ENCODE data around the gene MYL2. TPM values are rescaled to one million over a fixed set of nuclear protein-coding genes. Genes with fewer than 3 reads are reported as not detected.

MYL2 gene
- total RNA-seq, 1 donor from 2014 or later, result 140 TPM

GRCh38 chr12:110906516-110906915 lies 13.9 kb downstream of the MYL2 start:
- H3K4me1 ChIP-seq (ENCODE audit: control insufficient read depth in 3 of 3, insufficient read depth in 3 of 3, low read length in 3 of 3), result peaks cover 0 to 23% (median 0%) of the 10 kb centered on the region in 3 donors
- H3K27ac ChIP-seq (ENCODE audit: low read depth, low read length), result no peak overlapping the region
- no peak overlapping the region for H3K9ac ChIP-seq (ENCODE audit: low read depth in 1 of 3, low read length in 3 of 3)

GRCh38 chr12:110906083-110906482 lies 14.3 kb downstream of the MYL2 start:
- H3K4me3 ChIP-seq (ENCODE audit: low read length in 3 of 3), result no peak overlapping the region
- no peaks in the 10 kb centered on the region for H3K9me3 ChIP-seq (ENCODE audit: control insufficient read depth in 3 of 3, low read length in 3 of 3)
- peaks cover 2 to 9% (median 8%) of the 10 kb centered on the region in 3 donors for H3K36me3 ChIP-seq (ENCODE audit: control insufficient read depth in 3 of 3, insufficient read depth in 3 of 3, low read length in 3 of 3)
- no peak overlapping the region for H3K27ac ChIP-seq (ENCODE audit: low read depth, low read length)
- peaks cover 0 to 23% (median 0%) of the 10 kb centered on the region in 3 donors for H3K4me1 ChIP-seq (ENCODE audit: control insufficient read depth in 3 of 3, insufficient read depth in 3 of 3, low read length in 3 of 3)
- no peak overlapping the region for H3K9ac ChIP-seq (ENCODE audit: low read depth in 1 of 3, low read length in 3 of 3)
- no peaks in the 10 kb centered on the region for H3K27me3 ChIP-seq (ENCODE audit: control insufficient read depth in 3 of 3, insufficient read depth in 3 of 3, low read length in 3 of 3)

More at GRCh38 chr12:110906516-110906915, 13.9 kb downstream of the MYL2 start:
- H3K36me3 ChIP-seq (ENCODE audit: control insufficient read depth in 3 of 3, insufficient read depth in 3 of 3, low read length in 3 of 3), result peaks cover 2 to 13% (median 8%) of the 10 kb centered on the region in 3 donors
- H3K4me3 ChIP-seq (ENCODE audit: low read length in 3 of 3), result no peak overlapping the region
- H3K9me3 ChIP-seq (ENCODE audit: control insufficient read depth in 3 of 3, low read length in 3 of 3), result no peaks in the 10 kb centered on the region
- H3K27me3 ChIP-seq (ENCODE audit: control insufficient read depth in 3 of 3, insufficient read depth in 3 of 3, low read length in 3 of 3), result no peaks in the 10 kb centered on the region

- Histone ChIP-seq H3K9me3 (ENCODE audit: control insufficient read depth in 3 of 3, low read length in 3 of 3) (no peaks in the 10 kb centered on the region), H3K9ac (ENCODE audit: low read depth in 1 of 3, low read length in 3 of 3) (no peak overlapping the region), H3K4me3 (ENCODE audit: low read length in 3 of 3) (no peak overlapping the region), H3K4me1 (ENCODE audit: control insufficient read depth in 3 of 3, insufficient read depth in 3 of 3, low read length in 3 of 3) (peaks cover 0 to 18% (median 0%) of the 10 kb centered on the region in 3 donors), H3K36me3 (ENCODE audit: control insufficient read depth in 3 of 3, insufficient read depth in 3 of 3, low read length in 3 of 3) (no peaks in the 10 kb centered on the region), H3K27ac (ENCODE audit: low read depth, low read length) (no peak overlapping the region), H3K27me3 (ENCODE audit: control insufficient read depth in 3 of 3, insufficient read depth in 3 of 3, low read length in 3 of 3) (no peaks in the 10 kb centered on the region)
Measured at GRCh38 chr12:110903511-110903910, 16.9 kb downstream of the MYL2 start.

GRCh38 chr12:110901401-110901800 lies 19.0 kb downstream of the MYL2 start:
- Histone ChIP-seq H3K4me3 (ENCODE audit: low read length in 3 of 3) (no peak overlapping the region), H3K27me3 (ENCODE audit: control insufficient read depth in 3 of 3, insufficient read depth in 3 of 3, low read length in 3 of 3) (no peaks in the 10 kb centered on the region), H3K4me1 (ENCODE audit: control insufficient read depth in 3 of 3, insufficient read depth in 3 of 3, low read length in 3 of 3) (peaks cover 0 to under 1% (median 0%) of the 10 kb centered on the region in 3 donors), H3K9ac (ENCODE audit: low read depth in 1 of 3, low read length in 3 of 3) (no peak overlapping the region), H3K9me3 (ENCODE audit: control insufficient read depth in 3 of 3, low read length in 3 of 3) (no peaks in the 10 kb centered on the region), H3K36me3 (ENCODE audit: control insufficient read depth in 3 of 3, insufficient read depth in 3 of 3, low read length in 3 of 3) (no peaks in the 10 kb centered on the region), H3K27ac (ENCODE audit: low read depth, low read length) (no peak overlapping the region)

GRCh38 chr12:110896559-110896958 lies 23.8 kb downstream of the MYL2 start:
- Histone ChIP-seq H3K4me3 (ENCODE audit: low read length in 3 of 3) (no peak overlapping the region), H3K27ac (ENCODE audit: low read depth, low read length) (no peak overlapping the region), H3K4me1 (ENCODE audit: control insufficient read depth in 3 of 3, insufficient read depth in 3 of 3, low read length in 3 of 3) (peaks cover 0 to 8% (median 6%) of the 10 kb centered on the region in 3 donors), H3K36me3 (ENCODE audit: control insufficient read depth in 3 of 3, insufficient read depth in 3 of 3, low read length in 3 of 3) (no peaks in the 10 kb centered on the region), H3K9ac (ENCODE audit: low read depth in 1 of 3, low read length in 3 of 3) (no peak overlapping the region), H3K9me3 (ENCODE audit: control insufficient read depth in 3 of 3, low read length in 3 of 3) (no peaks in the 10 kb centered on the region), H3K27me3 (ENCODE audit: control insufficient read depth in 3 of 3, insufficient read depth in 3 of 3, low read length in 3 of 3) (peaks cover 0 to 3% (median 0%) of the 10 kb centered on the region in 3 donors)

GRCh38 chr12:110893956-110894355 lies 26.4 kb downstream of the MYL2 start:
- no peak overlapping the region for H3K4me3 ChIP-seq (ENCODE audit: low read length in 3 of 3)
- H3K27me3 ChIP-seq (ENCODE audit: control insufficient read depth in 3 of 3, insufficient read depth in 3 of 3, low read length in 3 of 3), result peaks cover 0 to 3% (median 0%) of the 10 kb centered on the region in 3 donors
- no peaks in the 10 kb centered on the region for H3K36me3 ChIP-seq (ENCODE audit: control insufficient read depth in 3 of 3, insufficient read depth in 3 of 3, low read length in 3 of 3)
- no peak overlapping the region for H3K9ac ChIP-seq (ENCODE audit: low read depth in 1 of 3, low read length in 3 of 3)
- H3K4me1 ChIP-seq (ENCODE audit: control insufficient read depth in 3 of 3, insufficient read depth in 3 of 3, low read length in 3 of 3), result peaks cover 0 to 8% (median 6%) of the 10 kb centered on the region in 3 donors
- no peak overlapping the region for H3K27ac ChIP-seq (ENCODE audit: low read depth, low read length)
- H3K9me3 ChIP-seq (ENCODE audit: control insufficient read depth in 3 of 3, low read length in 3 of 3), result no peaks in the 10 kb centered on the region

DNA sequence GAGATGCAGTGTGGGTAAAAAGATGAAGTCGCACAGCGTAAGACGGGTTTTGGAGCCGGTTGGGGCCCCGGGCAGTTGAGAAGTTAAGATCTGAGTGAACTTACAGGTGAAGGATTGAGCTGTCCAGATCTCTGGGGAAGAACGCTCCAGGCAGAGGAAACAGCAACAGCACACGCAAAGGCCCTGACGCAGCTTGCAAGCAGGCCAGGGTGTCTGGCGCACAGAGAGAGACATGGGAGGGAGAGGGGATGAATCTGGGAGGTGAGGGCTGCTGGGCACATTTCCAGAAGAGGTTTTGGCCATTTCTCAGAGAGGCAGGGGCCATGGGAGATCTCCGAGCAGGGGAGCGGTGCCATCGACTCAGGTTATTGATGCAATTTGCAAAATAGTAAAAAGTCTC lies 31.0 kb downstream of the MYL2 start:
- H3K4me1 ChIP-seq (ENCODE audit: control insufficient read depth in 3 of 3, insufficient read depth in 3 of 3, low read length in 3 of 3), result peaks cover 0 to 4% (median 4%) of the 10 kb centered on the region in 3 donors
- H3K36me3 ChIP-seq (ENCODE audit: control insufficient read depth in 3 of 3, insufficient read depth in 3 of 3, low read length in 3 of 3), result no peaks in the 10 kb centered on the region
- H3K4me3 ChIP-seq (ENCODE audit: low read length in 3 of 3), result no peak overlapping the region
- H3K9me3 ChIP-seq (ENCODE audit: control insufficient read depth in 3 of 3, low read length in 3 of 3), result no peaks in the 10 kb centered on the region
- peaks cover 0 to 3% (median 0%) of the 10 kb centered on the region in 3 donors for H3K27me3 ChIP-seq (ENCODE audit: control insufficient read depth in 3 of 3, insufficient read depth in 3 of 3, low read length in 3 of 3)
- no peak overlapping the region for H3K9ac ChIP-seq (ENCODE audit: low read depth in 1 of 3, low read length in 3 of 3)
- H3K27ac ChIP-seq (ENCODE audit: low read depth, low read length), result no peak overlapping the region

DNA sequence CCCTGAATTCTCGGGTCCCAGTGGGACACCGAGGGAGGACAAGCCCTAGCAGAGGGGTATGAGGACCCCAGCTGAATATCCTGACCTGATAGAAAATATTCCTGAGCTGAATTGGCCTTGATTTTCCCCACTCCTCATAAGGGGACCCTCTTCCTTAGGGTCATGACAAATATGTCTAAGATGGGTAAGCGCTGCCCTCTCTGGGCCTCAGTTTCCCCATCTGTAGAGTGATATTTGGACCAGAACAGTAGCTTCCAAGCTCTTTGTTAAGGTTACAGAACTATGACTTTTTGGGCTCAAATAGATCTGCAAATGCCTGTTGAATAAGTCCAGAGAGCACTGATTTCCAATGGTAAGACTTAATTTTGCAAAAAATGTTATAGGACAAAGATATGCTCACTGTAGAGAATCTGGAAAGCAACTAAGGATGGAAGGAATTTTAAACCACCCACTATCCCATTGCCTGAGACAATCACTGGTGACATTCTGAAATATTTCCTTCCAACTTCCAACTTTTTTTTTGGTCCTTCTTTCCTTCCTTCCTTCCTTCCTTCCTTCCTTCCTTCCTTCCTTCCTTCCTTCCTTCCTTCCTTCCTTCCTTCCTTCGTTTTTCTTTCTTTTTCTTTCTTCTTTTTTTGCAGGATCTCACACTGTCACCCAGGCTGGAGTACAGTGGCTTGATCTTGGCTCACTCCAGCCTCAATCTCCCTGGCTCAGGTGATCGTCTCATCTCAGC lies 32.0 kb downstream of the MYL2 start:
- Histone ChIP-seq H3K9me3 (ENCODE audit: control insufficient read depth in 3 of 3, low read length in 3 of 3) (no peaks in the 10 kb centered on the region), H3K36me3 (ENCODE audit: control insufficient read depth in 3 of 3, insufficient read depth in 3 of 3, low read length in 3 of 3) (no peaks in the 10 kb centered on the region), H3K9ac (ENCODE audit: low read depth in 1 of 3, low read length in 3 of 3) (peak overlapping the region in 1 of 3 donors; percentile 78), H3K4me3 (ENCODE audit: low read length in 3 of 3) (peak overlapping the region in 2 of 3 donors; percentile 69 to 75), H3K27me3 (ENCODE audit: control insufficient read depth in 3 of 3, insufficient read depth in 3 of 3, low read length in 3 of 3) (peaks cover 0 to 3% (median 0%) of the 10 kb centered on the region in 3 donors), H3K4me1 (ENCODE audit: control insufficient read depth in 3 of 3, insufficient read depth in 3 of 3, low read length in 3 of 3) (peaks cover 0 to 3% (median 2%) of the 10 kb centered on the region in 3 donors), H3K27ac (ENCODE audit: low read depth, low read length) (no peak overlapping the region)

DNA sequence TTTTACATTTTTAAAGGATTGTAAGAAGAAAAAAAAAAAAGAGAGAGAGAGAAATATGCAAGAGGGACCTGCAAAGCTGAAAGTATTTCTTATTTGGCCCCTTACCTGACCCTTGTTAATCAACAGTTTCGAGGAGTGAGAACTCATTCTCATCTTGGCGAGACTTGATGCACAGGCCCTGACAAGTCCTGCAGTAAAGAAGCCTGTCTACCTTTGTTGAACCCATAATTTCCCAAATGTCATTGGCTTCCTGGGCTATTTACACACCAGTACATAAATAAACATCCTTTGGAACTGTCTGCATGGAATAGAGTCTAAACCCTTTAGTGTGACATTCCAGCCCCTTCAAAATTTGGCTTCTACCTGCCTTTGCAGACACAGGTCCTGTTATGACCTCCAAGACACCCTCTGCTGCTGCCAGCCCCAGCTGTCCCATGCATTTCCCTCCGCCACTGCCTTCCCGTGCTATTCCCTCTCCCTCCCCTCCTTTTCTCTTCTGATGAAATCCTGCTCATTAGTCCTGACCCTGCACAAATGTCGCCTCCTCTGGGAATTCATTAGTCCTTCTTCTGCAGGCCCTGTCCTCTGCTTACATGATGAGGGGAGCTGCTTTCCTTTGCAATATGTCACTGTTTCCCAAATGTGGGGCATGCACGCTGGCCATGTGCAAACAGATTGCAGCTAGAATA lies 35.1 kb downstream of the MYL2 start:
- H3K9ac ChIP-seq (ENCODE audit: low read depth in 1 of 3, low read length in 3 of 3), result no peak overlapping the region
- H3K27me3 ChIP-seq (ENCODE audit: control insufficient read depth in 3 of 3, insufficient read depth in 3 of 3, low read length in 3 of 3), result no peaks in the 10 kb centered on the region
- no peaks in the 10 kb centered on the region for H3K36me3 ChIP-seq (ENCODE audit: control insufficient read depth in 3 of 3, insufficient read depth in 3 of 3, low read length in 3 of 3)
- H3K27ac ChIP-seq (ENCODE audit: low read depth, low read length), result no peak overlapping the region
- no peak overlapping the region for H3K4me3 ChIP-seq (ENCODE audit: low read length in 3 of 3)
- peaks cover 0 to 3% (median 2%) of the 10 kb centered on the region in 3 donors for H3K4me1 ChIP-seq (ENCODE audit: control insufficient read depth in 3 of 3, insufficient read depth in 3 of 3, low read length in 3 of 3)
- no peaks in the 10 kb centered on the region for H3K9me3 ChIP-seq (ENCODE audit: control insufficient read depth in 3 of 3, low read length in 3 of 3)

- Histone ChIP-seq H3K27ac (ENCODE audit: low read depth, low read length) (no peak overlapping the region), H3K4me3 (ENCODE audit: low read length in 3 of 3) (no peak overlapping the region), H3K27me3 (ENCODE audit: control insufficient read depth in 3 of 3, insufficient read depth in 3 of 3, low read length in 3 of 3) (no peaks in the 10 kb centered on the region), H3K9ac (ENCODE audit: low read depth in 1 of 3, low read length in 3 of 3) (no peak overlapping the region), H3K9me3 (ENCODE audit: control insufficient read depth in 3 of 3, low read length in 3 of 3) (no peaks in the 10 kb centered on the region), H3K36me3 (ENCODE audit: control insufficient read depth in 3 of 3, insufficient read depth in 3 of 3, low read length in 3 of 3) (no peaks in the 10 kb centered on the region), H3K4me1 (ENCODE audit: control insufficient read depth in 3 of 3, insufficient read depth in 3 of 3, low read length in 3 of 3) (peaks cover 0 to 3% (median 2%) of the 10 kb centered on the region in 3 donors)
Measured at GRCh38 chr12:110883251-110883650, 37.1 kb downstream of the MYL2 start.
